Nephron (organoid): ENCODE measurements around the gene GLRA3.

Source experiments
- H3K27ac Mint-ChIP-seq, 3 experiments: 2 replicates each; pipeline ENCODE4 v1.8.0; 2020; ENCODE audit warnings: mixed read lengths in 3 of 3, mild to moderate bottlenecking in 2 of 3, moderate library complexity in 1 of 3
- H3K27me3 Mint-ChIP-seq: 2 replicates; pipeline ENCODE4 v1.8.0; 2021; ENCODE audit warnings: low read depth, mild to moderate bottlenecking, moderate library complexity, mixed read lengths
- H3K36me3 Mint-ChIP-seq: 2 replicates; pipeline ENCODE4 v1.8.0; 2020; ENCODE audit warnings: low read depth, mixed read lengths
- H3K4me1 Mint-ChIP-seq: 2 replicates; pipeline ENCODE4 v1.8.0; 2020; ENCODE audit warnings: mixed read lengths
- H3K4me3 Mint-ChIP-seq, 3 experiments: 2 replicates each; pipeline ENCODE4 v1.8.0; 2020; ENCODE audit warnings: mild to moderate bottlenecking in 3 of 3, mixed read lengths in 3 of 3, moderate library complexity in 2 of 3
- H3K9me3 Mint-ChIP-seq: 2 replicates; pipeline ENCODE4 v1.8.0; 2020; ENCODE audit warnings: mixed read lengths
- TF ChIP-seq, protein P1 (sequence below), 3 experiments: fragments of 200-600 bp; sonication (generic); IDR thresholded peaks; one replicate each; pipeline ENCODE4 v1.5.0; 2021; ENCODE audit warnings: antibody characterized with exemption in 3 of 3; ENCODE audit not compliant: unreplicated experiment in 3 of 3

Gene GLRA3

GRCh38 chr4:174686826-174687225, 142.2 kb downstream of the GLRA3 start:
- TF ChIP-seq, protein P1, sequence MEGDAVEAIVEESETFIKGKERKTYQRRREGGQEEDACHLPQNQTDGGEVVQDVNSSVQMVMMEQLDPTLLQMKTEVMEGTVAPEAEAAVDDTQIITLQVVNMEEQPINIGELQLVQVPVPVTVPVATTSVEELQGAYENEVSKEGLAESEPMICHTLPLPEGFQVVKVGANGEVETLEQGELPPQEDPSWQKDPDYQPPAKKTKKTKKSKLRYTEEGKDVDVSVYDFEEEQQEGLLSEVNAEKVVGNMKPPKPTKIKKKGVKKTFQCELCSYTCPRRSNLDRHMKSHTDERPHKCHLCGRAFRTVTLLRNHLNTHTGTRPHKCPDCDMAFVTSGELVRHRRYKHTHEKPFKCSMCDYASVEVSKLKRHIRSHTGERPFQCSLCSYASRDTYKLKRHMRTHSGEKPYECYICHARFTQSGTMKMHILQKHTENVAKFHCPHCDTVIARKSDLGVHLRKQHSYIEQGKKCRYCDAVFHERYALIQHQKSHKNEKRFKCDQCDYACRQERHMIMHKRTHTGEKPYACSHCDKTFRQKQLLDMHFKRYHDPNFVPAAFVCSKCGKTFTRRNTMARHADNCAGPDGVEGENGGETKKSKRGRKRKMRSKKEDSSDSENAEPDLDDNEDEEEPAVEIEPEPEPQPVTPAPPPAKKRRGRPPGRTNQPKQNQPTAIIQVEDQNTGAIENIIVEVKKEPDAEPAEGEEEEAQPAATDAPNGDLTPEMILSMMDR (IDR thresholded peaks at IDR 0.05; ENCODE audit: unreplicated experiment in 3 of 3): no peak
- Mint-ChIP-seq H3K27me3 (no peaks in the 10 kb centered on the region), H3K9me3 (peaks cover 12% of the 10 kb centered on the region), H3K27ac (no peak overlapping the region), H3K4me1 (no peaks in the 10 kb centered on the region), H3K4me3 (no peak overlapping the region), H3K36me3 (no peaks in the 10 kb centered on the region)

- Mint-ChIP-seq H3K27ac (no peak overlapping the region), H3K36me3 (no peaks in the 10 kb centered on the region), H3K4me3 (no peak overlapping the region), H3K4me1 (no peaks in the 10 kb centered on the region), H3K9me3 (no peaks in the 10 kb centered on the region), H3K27me3 (no peaks in the 10 kb centered on the region)
- TF ChIP-seq, protein P1 (IDR thresholded peaks at IDR 0.05; ENCODE audit: unreplicated experiment in 3 of 3): no peak
Observed at GRCh38 chr4:174681723-174682300, 147.2 kb downstream of the GLRA3 start.

DNA sequence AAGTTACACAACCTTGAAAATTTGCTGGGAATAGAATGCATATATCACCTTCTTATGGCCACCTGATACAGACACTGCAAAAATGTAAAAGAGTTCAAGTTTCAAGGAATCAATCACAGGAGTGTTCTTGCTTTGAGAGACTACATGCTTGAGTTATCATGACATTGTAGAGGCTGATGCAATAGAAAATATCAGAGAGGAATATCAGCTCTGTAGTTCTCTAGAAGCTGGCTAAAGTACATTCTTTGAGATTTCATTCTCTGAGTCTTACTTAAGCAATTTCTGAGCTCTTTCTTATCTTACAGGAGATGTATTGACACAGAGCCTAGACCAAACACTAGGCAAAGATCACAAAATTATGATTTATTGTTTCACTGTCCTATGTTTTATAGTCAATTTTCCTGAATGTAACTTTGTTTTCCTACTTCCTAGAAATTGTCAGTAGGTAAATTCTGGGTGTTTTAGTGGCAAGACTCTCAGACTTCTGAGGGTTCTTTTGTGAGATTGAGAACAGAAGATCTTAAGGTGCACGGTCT, 154.7 kb downstream of the GLRA3 start:
- H3K27me3 Mint-ChIP-seq: no peaks in the 10 kb centered on the region
- H3K4me3 Mint-ChIP-seq: no peak overlapping the region
- no peaks in the 10 kb centered on the region for H3K9me3 Mint-ChIP-seq
- no peaks in the 10 kb centered on the region for H3K4me1 Mint-ChIP-seq
- no peak overlapping the region for H3K27ac Mint-ChIP-seq
- TF ChIP-seq, protein P1 (IDR thresholded peaks at IDR 0.05; ENCODE audit: unreplicated experiment in 3 of 3): no peak
- H3K36me3 Mint-ChIP-seq: no peaks in the 10 kb centered on the region

- Mint-ChIP-seq H3K4me1 (no peaks in the 10 kb centered on the region), H3K4me3 (no peak overlapping the region), H3K27ac (no peak overlapping the region), H3K27me3 (no peaks in the 10 kb centered on the region), H3K9me3 (no peaks in the 10 kb centered on the region), H3K36me3 (no peaks in the 10 kb centered on the region)
- TF ChIP-seq, protein P1 (IDR thresholded peaks at IDR 0.05; ENCODE audit: unreplicated experiment in 3 of 3): no peak
Observed at GRCh38 chr4:174673865-174674264, 155.2 kb downstream of the GLRA3 start.

GRCh38 chr4:174672276-174672675, 156.8 kb downstream of the GLRA3 start:
- peak overlapping the region in 1 of 3 experiments; percentile 8 for H3K27ac Mint-ChIP-seq
- TF ChIP-seq, protein P1 (IDR thresholded peaks at IDR 0.05; ENCODE audit: unreplicated experiment in 3 of 3): no peak
- no peaks in the 10 kb centered on the region for H3K36me3 Mint-ChIP-seq
- no peaks in the 10 kb centered on the region for H3K9me3 Mint-ChIP-seq
- H3K4me1 Mint-ChIP-seq: no peaks in the 10 kb centered on the region
- H3K4me3 Mint-ChIP-seq: no peak overlapping the region
- H3K27me3 Mint-ChIP-seq: no peaks in the 10 kb centered on the region

DNA sequence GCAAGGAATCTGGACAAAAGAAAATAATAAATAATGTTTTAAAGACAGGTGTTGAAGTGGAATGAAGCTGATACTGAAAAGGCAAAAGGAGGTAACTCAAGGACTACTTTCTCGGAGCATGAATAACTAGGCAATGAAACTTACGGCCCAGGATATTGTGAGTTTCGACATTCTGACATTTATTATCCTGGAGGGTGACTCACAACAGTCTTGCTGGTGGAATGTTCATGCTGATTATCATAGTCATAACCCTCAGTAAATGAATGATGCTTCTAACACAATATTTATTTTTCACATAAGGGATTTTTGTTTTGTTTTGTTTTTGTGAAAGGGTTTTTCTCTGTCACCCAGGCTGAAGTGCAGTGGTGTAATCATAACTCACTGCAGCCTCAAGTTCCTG, 159.8 kb downstream of the GLRA3 start:
- no peaks in the 10 kb centered on the region for H3K9me3 Mint-ChIP-seq
- H3K36me3 Mint-ChIP-seq: no peaks in the 10 kb centered on the region
- no peaks in the 10 kb centered on the region for H3K4me1 Mint-ChIP-seq
- TF ChIP-seq, protein P1 (IDR thresholded peaks at IDR 0.05; ENCODE audit: unreplicated experiment in 3 of 3): no peak
- H3K27me3 Mint-ChIP-seq: no peaks in the 10 kb centered on the region
- no peak overlapping the region for H3K27ac Mint-ChIP-seq
- H3K4me3 Mint-ChIP-seq: no peak overlapping the region
